IMR-90 (cell line): Measurements from ENCODE around the gene FRY. TPM values are rescaled to one million over a fixed set of nuclear protein-coding genes. Genes with fewer than 3 reads are reported as not detected.

ENCODE experiments used
- ATAC-seq: fragments of 200-7000 bp; cut with Tn5 transposase; 2 replicates; pipeline ENCODE4 v1.9.1; 2020; ENCODE audit warnings: low read depth, mild to moderate bottlenecking, moderate library complexity
- BruUV-seq: library from RNA; stranded (reverse); fragments of 400-500 nt; replicated peaks from 2 replicates; lab custom pipeline; 2021; lab: Mats Ljungman, UMichigan
- CTCF ChIA-PET: fragments of 300-600 bp; formaldehyde crosslinking; extraction: SDS; loops from one replicate; lab custom pipeline; 2021; ENCODE audit warnings: antibody characterized with exemption; lab: Yijun Ruan, JAX
- POLR2A ChIA-PET: fragments of 300-600 bp; sonication (Branson Sonifier 250); formaldehyde crosslinking; loops from one replicate; lab custom pipeline; 2022; ENCODE audit warnings: antibody characterized with exemption; ENCODE audit not compliant: unreplicated experiment; lab: Charles Lee
- DNase-seq: peaks from one replicate; pipeline ENCODE4 v3.0.0; 2013
- H2AFZ ChIP-seq: replicated peaks from 2 replicates; pipeline ENCODE3; 2013; ENCODE audit warnings: low read length, mild to moderate bottlenecking; ENCODE audit not compliant: poor library complexity
- H2AK5ac ChIP-seq: 2 replicates; pipeline ENCODE4 v1.6.1; 2013; ENCODE audit warnings: low read depth, low read length, inconsistent platforms
- H2AK9ac ChIP-seq: replicated peaks from 2 replicates; pipeline ENCODE3; 2013; ENCODE audit warnings: mild to moderate bottlenecking, low read depth, low read length, moderate library complexity; ENCODE audit not compliant: poor library complexity
- H2BK120ac ChIP-seq: 2 replicates; pipeline ENCODE4 v1.6.1; 2013; ENCODE audit warnings: low read depth, low read length, inconsistent platforms
- H2BK15ac ChIP-seq: 3 replicates; pipeline ENCODE4 v1.6.1; 2013; ENCODE audit warnings: low read depth, low read length, inconsistent platforms
- H2BK20ac ChIP-seq: 2 replicates; pipeline ENCODE4 v1.6.1; 2013; ENCODE audit warnings: low read depth, mild to moderate bottlenecking, inconsistent platforms, low read length, moderate library complexity
- H2BK5ac ChIP-seq: 2 replicates; pipeline ENCODE4 v1.6.1; 2013; ENCODE audit warnings: mild to moderate bottlenecking, low read depth, low read length, inconsistent platforms; ENCODE audit not compliant: poor library complexity, severe bottlenecking
- H3K14ac ChIP-seq: replicated peaks from 2 replicates; pipeline ENCODE4 v1.6.1; 2013; ENCODE audit warnings: low read depth, low read length, inconsistent platforms
- H3K18ac ChIP-seq: 2 replicates; pipeline ENCODE4 v1.6.1; 2013; ENCODE audit warnings: low read depth, low read length, control low read depth
- H3K23ac ChIP-seq: 2 replicates; pipeline ENCODE4 v1.6.1; 2013; ENCODE audit warnings: low read depth, low read length, inconsistent platforms
- H3K27ac ChIP-seq: 2 replicates; pipeline ENCODE4 v1.5.1; 2013; ENCODE audit warnings: mild to moderate bottlenecking, control low read depth, low read length; ENCODE audit not compliant: insufficient read depth
- H3K27me3 ChIP-seq: 2 replicates; pipeline ENCODE4 v1.6.1; 2013; ENCODE audit warnings: low read length; ENCODE audit not compliant: control insufficient read depth, insufficient read depth
- H3K36me3 ChIP-seq: 2 replicates; pipeline ENCODE4 v1.6.1; 2013; ENCODE audit warnings: low read length, mixed read lengths; ENCODE audit not compliant: control insufficient read depth, insufficient read depth
- H3K4ac ChIP-seq: 2 replicates; pipeline ENCODE4 v1.6.1; 2013; ENCODE audit warnings: low read depth, low read length, inconsistent platforms
- H3K4me1 ChIP-seq: 2 replicates; pipeline ENCODE4 v1.6.1; 2013; ENCODE audit warnings: low read length, mixed read lengths; ENCODE audit not compliant: control insufficient read depth, insufficient read depth
- H3K4me2 ChIP-seq: 2 replicates; pipeline ENCODE4 v1.6.1; 2013; ENCODE audit warnings: low read depth, mild to moderate bottlenecking, control low read depth, low read length, moderate library complexity
- H3K4me3 ChIP-seq: 2 replicates; pipeline ENCODE4 v1.5.1; 2013; ENCODE audit warnings: low read depth, mild to moderate bottlenecking, control low read depth, low read length, moderate library complexity; ENCODE audit not compliant: insufficient read depth
- H3K56ac ChIP-seq: 2 replicates; pipeline ENCODE4 v1.6.1; 2013; ENCODE audit warnings: low read length, inconsistent platforms; ENCODE audit not compliant: insufficient read depth; ENCODE audit errors: extremely low read depth
- H3K79me1 ChIP-seq, 2 experiments: 2 replicates each; pipeline ENCODE4 v1.6.1; 2013; ENCODE audit warnings: low read length in 2 of 2, inconsistent platforms in 1 of 2, low read depth in 1 of 2
- H3K9ac ChIP-seq: 2 replicates; pipeline ENCODE4 v1.6.1; 2013; ENCODE audit warnings: low read depth, low read length, control low read depth
- H3K9me1 ChIP-seq: 2 replicates; pipeline ENCODE4 v1.6.1; 2013; ENCODE audit warnings: low read length, inconsistent platforms; ENCODE audit not compliant: insufficient read depth
- H3K9me3 ChIP-seq: 2 replicates; pipeline ENCODE4 v1.6.1; 2013; ENCODE audit warnings: low read length; ENCODE audit not compliant: control insufficient read depth, insufficient read depth
- H4K20me1 ChIP-seq: 2 replicates; pipeline ENCODE4 v1.6.1; 2013; ENCODE audit warnings: low read length, inconsistent platforms; ENCODE audit not compliant: insufficient read depth
- H4K5ac ChIP-seq: 2 replicates; pipeline ENCODE4 v1.6.1; 2013; ENCODE audit warnings: mild to moderate bottlenecking, low read depth, low read length, control low read depth
- H4K8ac ChIP-seq, 2 experiments: 2 replicates each; pipeline ENCODE4 v1.6.1; 2013; ENCODE audit warnings: low read depth in 2 of 2, low read length in 2 of 2, control low read depth in 1 of 2, inconsistent platforms in 1 of 2
- H4K91ac ChIP-seq: 2 replicates; pipeline ENCODE4 v1.6.1; 2013; ENCODE audit warnings: low read depth, low read length, inconsistent platforms; ENCODE audit not compliant: insufficient read depth
- CEBPB ChIP-seq: IDR thresholded peaks from 2 replicates; pipeline ENCODE4 v1.6.1; 2012; ENCODE audit warnings: low read depth, low read length, improper control_type of control experiment
- CHD1 ChIP-seq: IDR thresholded peaks from 2 replicates; pipeline ENCODE4 v1.6.1; 2012; ENCODE audit warnings: low read depth, low read length, improper control_type of control experiment
- CTCF ChIP-seq: conservative IDR thresholded peaks from 2 replicates; pipeline ENCODE4 v1.5.1; 2012; ENCODE audit warnings: mild to moderate bottlenecking, low read depth, low read length, improper control_type of control experiment
- ELK1 ChIP-seq: fragments of 150-350 bp; IDR thresholded peaks from 2 replicates; pipeline ENCODE4 v1.6.1; 2016; ENCODE audit warnings: low read depth, mild to moderate bottlenecking, low read length, moderate library complexity, borderline replicate concordance
- FOS ChIP-seq: fragments of 150-350 bp; IDR thresholded peaks from 2 replicates; pipeline ENCODE4 v1.6.1; 2016; ENCODE audit warnings: low read depth, low read length
- MAFK ChIP-seq: IDR thresholded peaks from 2 replicates; pipeline ENCODE4 v1.6.1; 2012; ENCODE audit warnings: low read depth, low read length, improper control_type of control experiment
- MAZ ChIP-seq: IDR thresholded peaks from 2 replicates; pipeline ENCODE4 v1.6.1; 2012; ENCODE audit warnings: low read depth, mild to moderate bottlenecking, low read length, improper control_type of control experiment, moderate library complexity, borderline replicate concordance
- MXI1 ChIP-seq: IDR thresholded peaks from 2 replicates; pipeline ENCODE4 v1.6.1; 2012; ENCODE audit warnings: low read depth, mild to moderate bottlenecking, low read length, moderate library complexity, borderline replicate concordance
- NFE2L2 ChIP-seq: fragments of 150-350 bp; IDR thresholded peaks from 2 replicates; pipeline ENCODE4 v1.6.1; 2016; ENCODE audit warnings: low read depth, mild to moderate bottlenecking, low read length
- RFX5 ChIP-seq: IDR thresholded peaks from 2 replicates; pipeline ENCODE4 v1.8.0; 2012; ENCODE audit warnings: low read depth, mild to moderate bottlenecking, low read length, moderate library complexity
- WGBS, 2 experiments: methylation state at CpG; one replicate each; pipeline versions ENCODE4 v1.1.5 to v1.1.7; 2013; ENCODE audit warnings: missing lambda C conversion rate in 2 of 2; ENCODE audit not compliant: insufficient read length in 1 of 2; ENCODE audit errors: extremely low coverage in 2 of 2; 5-methylcytosine and 5-hydroxymethylcytosine counted together
- dilution Hi-C: fragments of 300-500 bp; cut with HindIII; formaldehyde crosslinking; loops from one replicate; pipeline ENCODE4 v1.14.3; 2018; ENCODE audit warnings: low sequenced_read_pairs; ENCODE audit not compliant: unreplicated experiment
- in situ Hi-C: fragments of 300-500 bp; cut with MboI; formaldehyde crosslinking; loops from 3 replicates; pipeline ENCODE4 v1.14.3; 2019; ENCODE audit warnings: low sequenced_read_pairs, inconsistent platforms, mixed read lengths
- intact Hi-C: fragments of 100-400 bp; cut with micrococcal nuclease; formaldehyde crosslinking; loops from 2 replicates; pipeline ENCODE4 v1.10.0; 2022
- polyA plus RNA-seq, 3 experiments: library from polyadenylated mRNA; depleted of rRNA; stranded (reverse); fragments of >200 nt; gene quantifications; 2 replicates each; pipeline ENCODE4 v1.2.3, GENCODE V29; 2012; ENCODE audit warnings: low replicate concordance in 1 of 3
- total RNA-seq: library from RNA; depleted of rRNA; stranded (reverse); fragments of >200 nt; gene quantifications from 2 replicates; pipeline ENCODE4 v1.2.3, GENCODE V29; 2012

The FRY gene
- total and polyA plus RNA-seq, 2 of the 4 experiments (the other 2 are of a cell fraction), result 3.0 to 4.8 TPM

GRCh38 chr13:32087955-32088747 is 56.6 kb downstream of the FRY start (continued):
- TF ChIP-seq RFX5, result no peak
- no peak for TF ChIP-seq FOS

DNA sequence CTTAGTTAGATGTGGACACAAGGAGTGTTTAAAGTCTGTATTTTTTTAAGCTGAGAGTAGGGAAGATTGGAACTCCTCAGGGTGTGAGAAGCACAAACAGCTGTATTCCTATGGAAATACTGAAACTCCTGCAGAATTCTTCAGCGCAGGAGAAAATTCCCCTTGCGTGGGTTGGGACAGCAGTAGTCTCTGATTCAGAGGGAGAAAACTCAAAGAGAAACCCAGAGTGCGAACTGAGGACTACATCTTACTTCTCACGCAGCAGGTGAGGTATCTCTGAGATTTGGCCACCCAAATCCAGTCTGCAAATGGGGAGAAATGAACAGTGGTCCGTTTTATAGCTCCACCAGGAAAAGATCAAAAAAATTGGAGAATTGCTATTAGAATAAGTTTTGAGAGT is 60.9 kb downstream of the FRY start:
- H3K9me1 ChIP-seq, result no peaks in the 10 kb centered on the region
- DNase-seq (no peak), ATAC-seq (no peak)
- no peak overlapping the region for H3K18ac ChIP-seq
- intact Hi-C loops, result no loop called here
- H3K36me3 ChIP-seq, result no peaks in the 10 kb centered on the region
- ChIA-PET POLR2A (no interaction called here), CTCF (no interaction called here)
- no peak overlapping the region for H2BK20ac ChIP-seq
- no peak overlapping the region for H2BK15ac ChIP-seq
- no peak overlapping the region for H4K5ac ChIP-seq
- H3K27me3 ChIP-seq, result no peaks in the 10 kb centered on the region
- no peak overlapping the region for H3K9ac ChIP-seq
- no peak overlapping the region for H3K4me2 ChIP-seq
- H3K56ac ChIP-seq, result no peak overlapping the region
- H2BK120ac ChIP-seq, result no peak overlapping the region
- no peaks in the 10 kb centered on the region; a peak in 1 of 4 replicates for H3K79me1 ChIP-seq
- no peak overlapping the region for H4K91ac ChIP-seq
- WGBS, 2 experiments, result no CpG with 5 or more reads among the region's 5 CpGs
- no peak overlapping the region for H2AK9ac ChIP-seq
- no TSS peak for BruUV-seq
- no peak overlapping the region for H3K27ac ChIP-seq
- TF ChIP-seq CHD1 (no peak), MAFK (no peak), MAZ (no peak), CTCF (no peak), MXI1 (no peak), NFE2L2 (no peak), CEBPB (no peak), ELK1 (no peak), FOS (no peak)
- no peaks in the 10 kb centered on the region for H4K20me1 ChIP-seq
- no peak overlapping the region for H3K23ac ChIP-seq
- H3K4ac ChIP-seq, result no peak overlapping the region
- in situ Hi-C loops, result no loop called here
- H3K4me3 ChIP-seq, result no peak overlapping the region
- H3K9me3 ChIP-seq, result no peaks in the 10 kb centered on the region
- no peak overlapping the region for H2AK5ac ChIP-seq
- no peak overlapping the region for H4K8ac ChIP-seq
- H3K4me1 ChIP-seq, result peaks cover 2% of the 10 kb centered on the region; the same call in 1 of the 2 replicates
- no peak overlapping the region for H2BK5ac ChIP-seq
- no peak overlapping the region for H3K14ac ChIP-seq
- dilution Hi-C loops, result no loop called here
- no peak overlapping the region for H2AFZ ChIP-seq
